HG03457 (cell line): Measurements from ENCODE around the gene KCNQ1.

ENCODE experiments used
- ATAC-seq: cut with Tn5 transposase; IDR thresholded peaks from one replicate; pipeline ENCODE4 v1.9.1; 2021; ENCODE audit warnings: moderate number of reproducible peaks; ENCODE audit not compliant: unreplicated experiment

The KCNQ1 gene

GRCh38 chr11:2812371-2812991, 367.7 kb downstream of the KCNQ1 start:
- no peak for ATAC-seq

GRCh38 chr11:2813141-2813908, 368.5 kb downstream of the KCNQ1 start:
- no peak for ATAC-seq

- no peak for ATAC-seq
Observed at GRCh38 chr11:2813968-2814367, 369.2 kb downstream of the KCNQ1 start.

GRCh38 chr11:2814751-2815150, 369.9 kb downstream of the KCNQ1 start:
- ATAC-seq, result no peak

- no peak for ATAC-seq
Observed at GRCh38 chr11:2815762-2816496, 371.1 kb downstream of the KCNQ1 start.

GRCh38 chr11:2816523-2816922, 371.7 kb downstream of the KCNQ1 start:
- no peak for ATAC-seq

GRCh38 chr11:2816941-2817421, 372.2 kb downstream of the KCNQ1 start:
- ATAC-seq, result no peak

GRCh38 chr11:2817431-2817830, 372.6 kb downstream of the KCNQ1 start:
- ATAC-seq, result no peak

GRCh38 chr11:2818021-2818420, 373.2 kb downstream of the KCNQ1 start:
- ATAC-seq, result no peak

GRCh38 chr11:2818503-2818902, 373.7 kb downstream of the KCNQ1 start:
- no peak for ATAC-seq

- ATAC-seq, result no peak
Observed at GRCh38 chr11:2819316-2819715, 374.5 kb downstream of the KCNQ1 start.

GRCh38 chr11:2820976-2821375, 376.2 kb downstream of the KCNQ1 start:
- ATAC-seq, result no peak

GRCh38 chr11:2821891-2822290, 377.1 kb downstream of the KCNQ1 start:
- no peak for ATAC-seq

GRCh38 chr11:2824851-2825250, 380.0 kb downstream of the KCNQ1 start:
- ATAC-seq, result no peak

- no peak for ATAC-seq
Observed at GRCh38 chr11:2825261-2825888, 380.6 kb downstream of the KCNQ1 start.

- no peak for ATAC-seq
Observed at GRCh38 chr11:2825889-2826678, 381.3 kb downstream of the KCNQ1 start.

GRCh38 chr11:2826679-2827056, 381.9 kb downstream of the KCNQ1 start:
- ATAC-seq, result no peak

GRCh38 chr11:2827256-2827655, 382.4 kb downstream of the KCNQ1 start:
- no peak for ATAC-seq

GRCh38 chr11:2827792-2828191, 383.0 kb downstream of the KCNQ1 start:
- ATAC-seq, result no peak

GRCh38 chr11:2828585-2829330, 383.9 kb downstream of the KCNQ1 start:
- ATAC-seq, result no peak
